Activated naive CD4-positive, alpha-beta T cell treated with anti-CD3 and anti-CD28 coated beads, Interleukin-2, amount 50 U/mL, for 24 hours (primary cell): Measurements from ENCODE around the gene CPNE1.

Experiments used
- H3K27ac Mint-ChIP-seq: one replicate; pipeline ENCODE4 v1.8.0; 2021; ENCODE audit warnings: mild to moderate bottlenecking, mixed read lengths
- H3K27me3 Mint-ChIP-seq: one replicate; pipeline ENCODE4 v1.8.0; 2021; ENCODE audit warnings: mixed read lengths
- H3K36me3 Mint-ChIP-seq: one replicate; pipeline ENCODE4 v1.8.0; 2021; ENCODE audit warnings: mixed read lengths
- H3K4me1 Mint-ChIP-seq: one replicate; pipeline ENCODE4 v1.8.0; 2021; ENCODE audit warnings: mixed read lengths
- H3K4me3 Mint-ChIP-seq: one replicate; pipeline ENCODE4 v1.8.0; 2021; ENCODE audit warnings: mild to moderate bottlenecking, mixed read lengths
- H3K9me3 Mint-ChIP-seq: one replicate; pipeline ENCODE4 v1.8.0; 2021; ENCODE audit warnings: mixed read lengths

The CPNE1 gene

DNA sequence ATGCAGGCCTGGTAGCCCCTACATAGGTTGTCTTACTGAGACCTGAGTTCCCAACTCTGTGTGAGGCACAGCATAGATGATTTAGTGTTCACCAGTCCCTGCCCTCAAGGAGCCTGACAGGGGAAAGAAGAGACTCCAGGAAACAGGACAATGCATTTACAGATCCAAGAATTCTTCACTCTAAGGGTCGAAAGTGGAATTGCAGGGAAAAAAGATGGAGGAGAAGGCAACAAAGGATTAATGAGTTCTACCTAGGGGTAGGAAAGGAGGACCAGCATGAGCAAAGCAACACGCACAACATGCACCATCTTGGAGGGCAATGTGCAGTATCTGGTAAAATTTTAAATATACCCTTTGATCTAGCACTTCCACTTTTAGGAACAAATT is 43.1 kb downstream of the CPNE1 start:
- H3K9me3 Mint-ChIP-seq: no peaks in the 10 kb centered on the region
- no peak overlapping the region for H3K27ac Mint-ChIP-seq
- peaks cover 9% of the 10 kb centered on the region for H3K36me3 Mint-ChIP-seq
- H3K4me3 Mint-ChIP-seq: no peak overlapping the region
- H3K4me1 Mint-ChIP-seq: peaks cover 28% of the 10 kb centered on the region
- no peaks in the 10 kb centered on the region for H3K27me3 Mint-ChIP-seq

DNA sequence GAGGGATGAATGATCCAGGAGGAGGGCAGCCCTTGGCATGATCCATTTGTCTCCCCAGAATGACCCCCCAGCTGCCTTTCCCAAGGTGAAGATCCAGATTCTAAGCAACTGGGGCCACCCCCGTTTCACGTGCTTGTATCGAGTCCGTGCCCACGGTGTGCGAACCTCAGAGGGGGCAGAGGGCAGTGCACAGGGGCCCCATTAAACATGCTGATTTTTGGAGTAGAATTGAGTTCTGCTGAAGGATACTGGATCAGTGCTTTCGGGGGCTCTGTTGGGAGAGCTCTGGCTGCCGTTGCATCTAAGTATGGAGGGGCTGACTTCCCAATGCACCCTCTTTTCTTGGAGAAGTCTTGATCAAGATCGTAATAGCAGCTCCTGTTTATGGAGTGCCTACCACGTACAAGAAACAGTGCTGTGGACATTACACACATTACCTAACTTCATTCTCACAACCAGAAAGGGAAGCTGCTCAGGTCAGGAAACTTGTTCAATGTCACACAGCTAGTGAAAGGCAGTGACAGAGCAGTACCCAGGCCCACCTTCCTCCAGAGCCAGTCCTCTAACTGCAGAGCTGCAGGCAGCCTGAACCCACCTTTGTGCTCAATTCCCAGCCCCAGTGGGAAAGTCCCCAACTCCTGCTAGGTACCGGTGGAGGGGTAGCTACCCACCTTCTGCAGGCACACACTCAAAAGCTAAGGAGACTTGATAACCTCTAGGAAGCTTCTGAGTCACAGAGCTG is 43.7 kb downstream of the CPNE1 start:
- no peaks in the 10 kb centered on the region for H3K9me3 Mint-ChIP-seq
- H3K4me1 Mint-ChIP-seq: peaks cover 32% of the 10 kb centered on the region
- peaks cover 9% of the 10 kb centered on the region for H3K36me3 Mint-ChIP-seq
- no peak overlapping the region for H3K4me3 Mint-ChIP-seq
- no peaks in the 10 kb centered on the region for H3K27me3 Mint-ChIP-seq
- peak overlapping the region; percentile 8 for H3K27ac Mint-ChIP-seq

- Mint-ChIP-seq H3K36me3 (peaks cover 3% of the 10 kb centered on the region), H3K4me1 (peaks cover 39% of the 10 kb centered on the region), H3K9me3 (no peaks in the 10 kb centered on the region), H3K27me3 (no peaks in the 10 kb centered on the region), H3K27ac (peak overlapping the region; percentile 41), H3K4me3 (peak overlapping the region; percentile 88)
Measured at GRCh38 chr20:35619196-35620095, 45.3 kb downstream of the CPNE1 start.

DNA sequence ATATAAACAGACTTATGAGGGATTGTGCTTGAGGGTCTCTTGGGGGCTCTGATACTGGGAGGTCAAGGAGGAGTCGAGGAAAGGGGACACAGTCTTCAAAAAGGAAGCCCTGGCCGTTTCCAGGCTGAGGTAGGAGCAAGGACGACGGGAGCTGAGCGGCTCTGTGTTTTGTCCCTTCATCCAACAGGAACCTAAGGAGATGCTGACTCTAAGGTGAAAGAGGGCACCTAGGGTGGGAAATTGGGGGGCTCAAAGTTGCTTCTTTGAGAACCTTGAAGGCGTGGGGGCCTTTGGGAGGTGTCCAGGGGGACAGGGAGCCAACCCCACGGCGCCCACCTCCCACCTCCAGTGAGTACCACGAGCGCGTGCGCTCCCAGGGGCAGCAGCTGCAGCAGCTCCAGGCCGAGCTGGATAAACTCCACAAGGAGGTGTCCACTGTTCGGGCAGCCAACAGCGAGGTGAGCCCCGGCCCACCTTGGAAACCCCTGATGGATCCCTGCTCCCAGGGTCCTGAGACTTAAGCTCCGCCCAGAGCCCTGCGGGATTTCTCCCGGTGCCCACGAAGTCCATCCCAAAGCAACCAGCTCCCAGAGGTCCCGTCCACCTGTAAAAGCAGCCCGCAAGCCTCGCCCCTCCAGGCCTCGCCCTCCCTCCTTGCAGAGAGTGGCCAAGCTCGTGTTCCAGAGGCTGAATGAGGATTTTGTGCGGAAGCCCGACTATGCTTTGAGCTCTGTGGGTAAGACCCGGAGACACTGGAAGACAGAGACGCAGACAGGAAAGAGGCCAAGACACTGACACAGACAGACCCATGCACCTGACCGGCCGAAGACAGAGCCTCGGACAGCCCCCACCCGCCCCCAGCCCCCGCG is 46.2 kb downstream of the CPNE1 start:
- Mint-ChIP-seq H3K27ac (peak overlapping the region; percentile 69), H3K4me1 (peaks cover 41% of the 10 kb centered on the region), H3K9me3 (no peaks in the 10 kb centered on the region), H3K27me3 (no peaks in the 10 kb centered on the region), H3K36me3 (peaks cover 3% of the 10 kb centered on the region), H3K4me3 (peak overlapping the region; percentile 88)

- peak overlapping the region; percentile 88 for H3K4me3 Mint-ChIP-seq
- no peaks in the 10 kb centered on the region for H3K9me3 Mint-ChIP-seq
- H3K27ac Mint-ChIP-seq: peak overlapping the region; percentile 69
- H3K4me1 Mint-ChIP-seq: peaks cover 41% of the 10 kb centered on the region
- H3K27me3 Mint-ChIP-seq: no peaks in the 10 kb centered on the region
- H3K36me3 Mint-ChIP-seq: peaks cover 3% of the 10 kb centered on the region
Measured at GRCh38 chr20:35617397-35618262, 47.1 kb downstream of the CPNE1 start.

DNA sequence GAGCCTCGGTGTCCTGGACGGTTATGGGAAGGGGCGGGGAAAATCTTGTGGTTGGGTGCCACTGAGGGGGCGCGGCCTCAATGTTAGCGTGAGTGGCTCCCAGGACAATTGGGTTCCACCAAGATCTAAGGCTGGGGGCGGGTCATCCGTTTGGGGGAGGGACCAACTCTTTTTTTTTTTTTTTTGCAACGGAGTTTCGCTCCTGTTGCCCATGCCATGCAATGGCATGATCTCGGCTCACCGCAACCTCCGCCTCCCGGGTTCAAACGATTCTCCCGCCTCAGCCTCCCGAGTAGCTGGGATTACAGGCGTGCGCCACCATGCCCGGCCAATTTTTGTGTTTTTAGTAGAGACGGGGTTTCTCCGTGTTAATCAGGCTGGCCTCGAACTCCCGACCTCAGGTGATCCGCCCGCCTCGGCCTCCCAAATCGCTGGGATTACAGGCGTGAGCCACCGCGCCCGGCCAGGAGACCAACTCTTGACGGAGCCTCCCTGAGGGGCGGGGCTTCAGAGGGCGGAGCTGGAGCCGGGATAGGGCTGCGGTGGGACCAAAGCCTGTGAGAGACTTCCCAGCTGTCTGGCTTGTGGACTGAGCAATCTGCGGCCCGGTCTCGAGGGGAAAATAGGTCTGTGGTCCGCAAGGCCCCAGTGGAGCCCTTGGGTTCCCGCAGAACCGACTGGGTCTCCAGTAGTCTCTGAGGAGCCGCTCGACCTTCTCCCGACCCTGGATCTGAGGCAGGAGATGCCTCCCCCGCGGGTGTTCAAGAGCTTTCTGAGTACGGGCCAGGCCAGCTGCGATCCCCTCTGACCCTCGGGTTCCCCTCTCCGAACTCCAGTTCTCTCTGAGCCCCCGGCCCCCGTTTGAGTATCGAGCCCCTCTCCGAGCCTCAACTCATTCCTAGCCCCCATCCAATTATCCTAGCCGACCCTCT is 48.0 kb downstream of the CPNE1 start:
- Mint-ChIP-seq H3K4me1 (peaks cover 41% of the 10 kb centered on the region), H3K27ac (peak overlapping the region; percentile 79), H3K27me3 (no peaks in the 10 kb centered on the region), H3K36me3 (peaks cover 3% of the 10 kb centered on the region), H3K4me3 (peak overlapping the region; percentile 88), H3K9me3 (no peaks in the 10 kb centered on the region)

DNA sequence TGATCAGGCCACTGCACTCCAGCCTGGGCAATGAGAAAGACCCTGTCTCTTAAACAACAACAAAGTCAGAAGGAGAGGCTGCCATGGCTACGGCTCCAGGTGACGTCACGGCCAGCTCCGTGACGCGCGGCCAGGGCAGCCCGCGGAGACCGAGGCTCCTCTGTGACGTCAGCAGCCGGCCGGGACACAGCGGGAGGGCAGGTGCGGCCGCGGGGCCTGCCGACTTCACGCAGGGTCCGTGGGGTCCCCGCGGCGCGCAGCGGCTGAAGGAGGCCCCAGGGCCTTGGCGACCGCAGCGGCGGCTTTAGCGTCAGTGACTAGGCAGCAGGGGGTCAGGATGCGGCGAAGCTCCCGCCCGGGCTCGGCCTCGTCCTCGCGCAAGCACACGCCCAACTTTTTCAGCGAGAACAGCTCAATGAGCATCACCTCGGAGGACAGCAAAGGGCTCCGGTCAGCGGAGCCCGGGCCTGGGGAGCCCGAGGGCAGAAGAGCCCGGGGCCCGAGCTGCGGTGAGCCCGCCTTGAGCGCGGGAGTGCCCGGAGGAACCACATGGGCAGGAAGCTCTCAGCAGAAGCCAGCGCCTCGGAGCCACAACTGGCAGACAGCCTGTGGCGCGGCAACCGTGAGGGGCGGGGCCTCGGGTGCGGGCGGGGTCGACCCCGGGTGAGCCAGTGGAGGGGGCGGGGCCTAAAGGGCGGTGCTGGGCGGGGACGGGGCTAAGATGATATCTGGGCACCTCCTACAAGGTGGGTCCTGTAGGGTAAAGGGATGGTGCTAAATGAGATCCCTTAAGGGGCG is 48.8 kb downstream of the CPNE1 start, which contains the start of gene SPAG4:
TSS of gene SPAG4 (plus strand) at position 163 of the 798 bp plus-strand sequence. CDS start at position 338, 175 bp downstream.
- H3K9me3 Mint-ChIP-seq: no peaks in the 10 kb centered on the region
- peak within 1 kb of the TSS; percentile 88 for H3K4me3 Mint-ChIP-seq
- no peaks in the 10 kb centered on the region for H3K27me3 Mint-ChIP-seq
- H3K27ac Mint-ChIP-seq: peak within 1 kb of the TSS; percentile 92
- H3K36me3 Mint-ChIP-seq: no peaks in the 10 kb centered on the region
- peaks cover 41% of the 10 kb centered on the region for H3K4me1 Mint-ChIP-seq

- H3K4me3 Mint-ChIP-seq: no peak overlapping the region
- H3K27me3 Mint-ChIP-seq: no peaks in the 10 kb centered on the region
- no peaks in the 10 kb centered on the region for H3K9me3 Mint-ChIP-seq
- H3K27ac Mint-ChIP-seq: no peak overlapping the region
- H3K36me3 Mint-ChIP-seq: no peaks in the 10 kb centered on the region
- peaks cover 12% of the 10 kb centered on the region for H3K4me1 Mint-ChIP-seq
Measured at GRCh38 chr20:35611482-35611881, 53.2 kb downstream of the CPNE1 start.

DNA sequence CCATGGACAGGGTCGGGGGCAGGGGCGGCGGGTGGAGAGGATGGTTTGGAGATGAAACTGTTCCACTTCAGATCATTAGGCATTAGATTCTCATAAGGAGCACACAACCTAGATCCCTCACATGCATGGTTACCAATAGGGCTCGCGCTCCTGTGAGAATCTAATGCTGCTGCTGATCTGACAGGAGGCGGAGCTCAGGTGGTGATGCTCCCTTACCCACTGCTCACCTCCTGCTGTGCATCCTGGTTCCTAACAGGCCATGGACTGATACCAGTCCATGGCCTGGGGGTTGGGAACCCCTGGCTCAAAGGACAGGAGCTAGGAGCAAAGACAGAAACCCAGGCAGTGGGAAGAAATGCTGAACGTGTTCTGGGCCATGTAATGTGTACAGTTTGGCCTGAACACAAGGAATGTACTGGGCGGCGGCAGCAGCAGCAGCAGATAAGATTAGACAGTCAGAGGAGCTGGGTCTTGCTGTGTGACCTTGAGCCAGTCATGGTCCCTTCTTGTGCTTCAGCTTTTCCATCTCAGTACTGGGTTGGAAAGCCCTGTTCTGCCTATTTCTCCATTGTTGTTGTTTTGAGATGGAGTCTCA is 53.8 kb downstream of the CPNE1 start:
- H3K4me1 Mint-ChIP-seq: peaks cover 9% of the 10 kb centered on the region
- no peaks in the 10 kb centered on the region for H3K9me3 Mint-ChIP-seq
- H3K4me3 Mint-ChIP-seq: no peak overlapping the region
- no peaks in the 10 kb centered on the region for H3K27me3 Mint-ChIP-seq
- no peaks in the 10 kb centered on the region for H3K36me3 Mint-ChIP-seq
- no peak overlapping the region for H3K27ac Mint-ChIP-seq

GRCh38 chr20:35607003-35607735 is 57.5 kb downstream of the CPNE1 start:
- Mint-ChIP-seq H3K27me3 (no peaks in the 10 kb centered on the region), H3K36me3 (no peaks in the 10 kb centered on the region), H3K27ac (no peak overlapping the region), H3K9me3 (no peaks in the 10 kb centered on the region), H3K4me1 (no peaks in the 10 kb centered on the region), H3K4me3 (no peak overlapping the region)

- Mint-ChIP-seq H3K27me3 (peaks cover under 1% of the 10 kb centered on the region), H3K27ac (no peak overlapping the region), H3K9me3 (no peaks in the 10 kb centered on the region), H3K4me3 (no peak overlapping the region), H3K36me3 (no peaks in the 10 kb centered on the region), H3K4me1 (peaks cover 4% of the 10 kb centered on the region)
Measured at GRCh38 chr20:35606127-35606526, 58.6 kb downstream of the CPNE1 start.

GRCh38 chr20:35604449-35604747 is 60.3 kb downstream of the CPNE1 start:
- H3K4me1 Mint-ChIP-seq: peaks cover 5% of the 10 kb centered on the region
- peaks cover 2% of the 10 kb centered on the region for H3K27me3 Mint-ChIP-seq
- H3K27ac Mint-ChIP-seq: no peak overlapping the region
- H3K36me3 Mint-ChIP-seq: no peaks in the 10 kb centered on the region
- H3K9me3 Mint-ChIP-seq: no peaks in the 10 kb centered on the region
- H3K4me3 Mint-ChIP-seq: no peak overlapping the region
